MM.1S (cell line): ENCODE data around the gene SLC22A15.

Source experiments
- DNase-seq: peaks from one replicate; pipeline ENCODE4 v3.0.0-alpha.2; 2015
- H2AFZ ChIP-seq: fragments of 300-600 bp; sonication (generic); 2 replicates; pipeline ENCODE4 v1.6.0; 2016; ENCODE audit warnings: antibody characterized with exemption, low read length
- H3F3A ChIP-seq: fragments of 300-600 bp; sonication (generic); 2 replicates; pipeline ENCODE4 v1.6.1; 2016; ENCODE audit warnings: mild to moderate bottlenecking, antibody characterized with exemption, low read length, moderate library complexity, mixed read lengths; ENCODE audit not compliant: insufficient read depth
- H3K27ac ChIP-seq: fragments of 300-600 bp; sonication (generic); 2 replicates; pipeline ENCODE4 v1.5.1; 2016; ENCODE audit warnings: mild to moderate bottlenecking, low read length
- H3K27me3 ChIP-seq: fragments of 300-600 bp; sonication (generic); replicated peaks from 2 replicates; pipeline ENCODE4 v1.6.0; 2016; ENCODE audit warnings: low read length; ENCODE audit not compliant: insufficient read depth
- H3K36me3 ChIP-seq: fragments of 300-600 bp; sonication (generic); replicated peaks from 2 replicates; pipeline ENCODE4 v1.6.1; 2016; ENCODE audit warnings: mild to moderate bottlenecking, low read length, mixed read lengths; ENCODE audit not compliant: insufficient read depth
- H3K4me1 ChIP-seq: fragments of 300-600 bp; sonication (generic); 2 replicates; pipeline ENCODE4 v1.6.1; 2016; ENCODE audit warnings: low read length, mixed read lengths
- H3K4me2 ChIP-seq: fragments of 300-600 bp; sonication (generic); 2 replicates; pipeline ENCODE4 v1.6.0; 2016; ENCODE audit warnings: low read depth, low read length
- H3K4me3 ChIP-seq: fragments of 300-600 bp; sonication (generic); 2 replicates; pipeline ENCODE4 v1.5.1; 2016; ENCODE audit warnings: low read length, mixed read lengths
- H3K79me2 ChIP-seq: fragments of 300-600 bp; sonication (generic); 2 replicates; pipeline ENCODE4 v1.6.1; 2016; ENCODE audit warnings: mixed run types, low read length, mixed read lengths
- H3K9ac ChIP-seq: fragments of 300-600 bp; sonication (generic); 2 replicates; pipeline ENCODE4 v1.6.1; 2016; ENCODE audit warnings: low read length, mixed read lengths
- H3K9me2 ChIP-seq: fragments of 300-600 bp; sonication (generic); replicated peaks from 2 replicates; pipeline ENCODE4 v1.6.1; 2016; ENCODE audit warnings: mild to moderate bottlenecking, low read length, mixed read lengths; ENCODE audit not compliant: insufficient read depth
- H3K9me3 ChIP-seq: fragments of 300-600 bp; sonication (generic); replicated peaks from 2 replicates; pipeline ENCODE4 v1.6.1; 2016; ENCODE audit warnings: mild to moderate bottlenecking, low read length, mixed read lengths; ENCODE audit not compliant: insufficient read depth
- H4K20me1 ChIP-seq: fragments of 300-600 bp; sonication (generic); 2 replicates; pipeline ENCODE4 v1.6.1; 2016; ENCODE audit warnings: mild to moderate bottlenecking, low read length, moderate library complexity, mixed read lengths; ENCODE audit not compliant: insufficient read depth
- EZH2 ChIP-seq: fragments of 300-600 bp; sonication (generic); optimal IDR thresholded peaks from 2 replicates; pipeline ENCODE3; 2017; ENCODE audit warnings: low read depth, mild to moderate bottlenecking, antibody characterized with exemption, low read length, mixed read lengths
- EZH2phosphoT487 ChIP-seq: fragments of 300-600 bp; sonication (generic); IDR thresholded peaks from 2 replicates; pipeline ENCODE4 v1.6.1; 2018; ENCODE audit warnings: antibody characterized with exemption, low read length
- TF ChIP-seq, protein P1 (sequence below): fragments of 300-600 bp; sonication (generic); IDR thresholded peaks from 2 replicates; pipeline ENCODE4 v1.5.1; 2016; ENCODE audit warnings: antibody characterized with exemption, low read length, mixed read lengths

Gene SLC22A15

DNA sequence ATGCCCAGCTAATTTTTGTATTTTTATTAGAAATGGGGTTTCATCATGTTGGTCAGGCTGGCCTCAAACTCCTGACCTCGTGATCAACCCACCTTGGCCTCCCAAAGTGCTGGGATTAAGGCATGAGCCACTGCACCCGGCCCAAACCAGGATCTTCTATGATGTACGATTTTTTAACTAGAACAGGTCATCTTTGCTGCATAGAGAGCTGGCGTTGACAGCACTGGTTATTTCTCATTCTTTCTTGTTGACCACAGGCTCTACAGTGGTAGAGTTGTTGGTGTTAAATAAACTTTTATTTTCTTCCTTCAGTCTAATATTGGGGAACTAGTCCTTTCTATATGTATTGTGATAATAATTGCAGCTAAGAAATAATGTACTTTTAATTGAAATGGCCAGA is 131.1 kb downstream of the SLC22A15 start:
- DNase-seq = no peak
- Histone ChIP-seq H2AFZ (no peak overlapping the region), H3F3A (no peaks in the 10 kb centered on the region), H4K20me1 (no peaks in the 10 kb centered on the region), H3K79me2 (no peaks in the 10 kb centered on the region), H3K9ac (no peak overlapping the region), H3K27me3 (no peaks in the 10 kb centered on the region), H3K4me3 (no peak overlapping the region), H3K9me3 (no peaks in the 10 kb centered on the region), H3K27ac (no peak overlapping the region), H3K4me1 (peaks cover 20% of the 10 kb centered on the region), H3K36me3 (no peaks in the 10 kb centered on the region), H3K4me2 (no peak overlapping the region), H3K9me2 (no peaks in the 10 kb centered on the region)
- no peak for TF ChIP-seq EZH2
- TF ChIP-seq EZH2phosphoT487 = no peak
- TF ChIP-seq, protein P1, sequence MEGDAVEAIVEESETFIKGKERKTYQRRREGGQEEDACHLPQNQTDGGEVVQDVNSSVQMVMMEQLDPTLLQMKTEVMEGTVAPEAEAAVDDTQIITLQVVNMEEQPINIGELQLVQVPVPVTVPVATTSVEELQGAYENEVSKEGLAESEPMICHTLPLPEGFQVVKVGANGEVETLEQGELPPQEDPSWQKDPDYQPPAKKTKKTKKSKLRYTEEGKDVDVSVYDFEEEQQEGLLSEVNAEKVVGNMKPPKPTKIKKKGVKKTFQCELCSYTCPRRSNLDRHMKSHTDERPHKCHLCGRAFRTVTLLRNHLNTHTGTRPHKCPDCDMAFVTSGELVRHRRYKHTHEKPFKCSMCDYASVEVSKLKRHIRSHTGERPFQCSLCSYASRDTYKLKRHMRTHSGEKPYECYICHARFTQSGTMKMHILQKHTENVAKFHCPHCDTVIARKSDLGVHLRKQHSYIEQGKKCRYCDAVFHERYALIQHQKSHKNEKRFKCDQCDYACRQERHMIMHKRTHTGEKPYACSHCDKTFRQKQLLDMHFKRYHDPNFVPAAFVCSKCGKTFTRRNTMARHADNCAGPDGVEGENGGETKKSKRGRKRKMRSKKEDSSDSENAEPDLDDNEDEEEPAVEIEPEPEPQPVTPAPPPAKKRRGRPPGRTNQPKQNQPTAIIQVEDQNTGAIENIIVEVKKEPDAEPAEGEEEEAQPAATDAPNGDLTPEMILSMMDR = no peak

DNA sequence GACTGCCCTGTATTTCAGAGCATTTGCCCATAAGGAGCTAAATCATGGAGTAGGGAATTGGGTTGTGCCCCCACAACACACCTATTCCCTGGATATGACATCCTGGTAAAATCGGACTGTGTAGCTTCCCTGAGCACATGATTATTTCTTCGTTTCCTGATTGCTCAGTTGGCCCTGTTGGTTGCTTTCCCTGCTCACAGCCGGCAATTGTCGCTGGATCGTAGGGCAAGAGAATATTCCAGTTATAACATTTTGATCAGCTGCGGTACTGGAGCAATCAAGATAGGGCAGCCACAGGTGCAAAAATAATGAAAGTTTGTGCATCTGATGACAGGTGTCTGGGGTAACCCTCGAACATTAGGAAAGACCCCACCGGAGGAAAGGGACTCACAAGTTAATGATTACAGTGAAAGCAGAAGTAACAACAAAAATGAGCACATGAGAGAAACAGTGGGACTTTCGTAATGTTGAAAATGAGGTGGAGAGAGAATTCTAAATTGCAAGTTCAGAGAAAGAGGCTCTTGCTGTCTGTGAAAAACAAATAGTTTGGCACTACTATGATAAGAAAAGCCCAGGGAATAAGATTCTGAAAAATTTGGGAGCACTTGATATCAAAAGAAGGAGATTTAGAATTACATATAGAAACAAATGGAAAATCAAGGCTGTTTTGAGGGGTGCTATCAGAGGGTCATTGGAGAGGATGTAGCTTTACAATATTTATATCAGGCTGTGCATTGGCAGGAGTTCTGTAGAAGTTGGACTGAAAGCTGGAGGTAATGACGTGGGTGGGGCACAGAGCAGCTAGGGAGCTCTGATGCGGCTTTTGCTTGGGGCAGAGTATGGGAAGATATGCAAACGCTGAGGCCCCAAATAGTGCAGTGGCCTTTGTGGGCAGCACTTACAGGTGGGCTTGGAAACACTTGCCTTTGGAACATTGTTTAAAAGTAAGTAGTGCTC is 134.5 kb downstream of the SLC22A15 start, which contains the start of gene MAB21L3:
Gene MAB21L3, plus strand, starts transcription at position 833 of the 957 bp plus-strand sequence. CDS start 1,217 bp downstream, outside the sequence.
- H4K20me1 ChIP-seq = no peaks in the 10 kb centered on the region
- H3K4me2 ChIP-seq = no peak within 1 kb of the TSS
- no peaks in the 10 kb centered on the region for H3K27me3 ChIP-seq
- TF ChIP-seq EZH2 (no peak), EZH2phosphoT487 (no peak)
- TF ChIP-seq, protein P1 = no peak
- H3F3A ChIP-seq = no peaks in the 10 kb centered on the region
- no peak within 1 kb of the TSS for H2AFZ ChIP-seq
- no peak within 1 kb of the TSS for H3K27ac ChIP-seq
- no peaks in the 10 kb centered on the region for H3K9me3 ChIP-seq
- no peak for DNase-seq
- no peak within 1 kb of the TSS for H3K9ac ChIP-seq
- no peak within 1 kb of the TSS for H3K4me3 ChIP-seq
- H3K9me2 ChIP-seq = no peaks in the 10 kb centered on the region
- H3K36me3 ChIP-seq = no peaks in the 10 kb centered on the region
- no peaks in the 10 kb centered on the region for H3K4me1 ChIP-seq
- no peaks in the 10 kb centered on the region for H3K79me2 ChIP-seq

DNA sequence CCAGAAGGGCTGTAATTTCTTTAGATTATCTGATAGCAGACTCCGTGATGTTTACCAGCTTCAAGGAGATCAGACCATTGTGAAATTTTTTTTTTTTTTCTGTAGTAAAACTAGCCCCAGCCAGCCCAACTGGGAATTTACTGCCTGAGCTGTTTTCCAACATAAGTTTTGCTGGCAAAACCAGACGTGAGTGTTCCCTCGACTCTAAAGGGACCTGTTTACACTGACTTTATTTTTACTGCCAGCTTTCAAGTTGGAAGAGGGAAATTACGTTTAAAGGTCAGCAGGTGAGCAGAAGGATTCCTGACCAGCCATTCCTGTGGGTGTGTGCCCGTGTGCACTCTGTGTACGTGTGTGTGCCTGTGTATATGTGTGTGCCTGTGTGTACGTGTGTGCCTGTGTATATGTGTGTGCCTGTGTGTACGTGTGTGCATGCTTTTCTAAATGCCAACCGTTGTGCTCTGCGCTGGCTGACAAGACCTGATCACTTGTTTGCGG is 135.3 kb downstream of the SLC22A15 start:
- no peaks in the 10 kb centered on the region for H4K20me1 ChIP-seq
- H3K4me2 ChIP-seq = no peak overlapping the region
- TF ChIP-seq EZH2 = no peak
- DNase-seq = no peak
- H3K4me3 ChIP-seq = no peak overlapping the region
- H3K9me3 ChIP-seq = no peaks in the 10 kb centered on the region
- H3K36me3 ChIP-seq = no peaks in the 10 kb centered on the region
- no peaks in the 10 kb centered on the region for H3K9me2 ChIP-seq
- no peak overlapping the region for H2AFZ ChIP-seq
- no peaks in the 10 kb centered on the region for H3K27me3 ChIP-seq
- no peaks in the 10 kb centered on the region for H3K4me1 ChIP-seq
- no peaks in the 10 kb centered on the region for H3K79me2 ChIP-seq
- no peaks in the 10 kb centered on the region for H3F3A ChIP-seq
- H3K27ac ChIP-seq = no peak overlapping the region
- no peak overlapping the region for H3K9ac ChIP-seq
